NCI-H748 (cell line): ENCODE measurements around the gene SEMA7A.
A peak's percentile ranks its signal among the peaks of the same experiment; 100 is the strongest.
"Not testable (repeated sequence)": the region's sequence is repeated elsewhere in the genome, so short reads cannot be mapped to it uniquely, and the experiment has no call there.

ENCODE experiments used
- DNase-seq: peaks from one replicate; lab custom pipeline; 2025; ENCODE audit not compliant: unreplicated experiment; lab: John Stamatoyannopoulos, UW

Gene SEMA7A

GRCh38 chr15:74376226-74376625 is 57.5 kb downstream of the SEMA7A start:
- no peak for DNase-seq

- peak; percentile 78 for DNase-seq
Observed at GRCh38 chr15:74375303-74375693, 58.5 kb downstream of the SEMA7A start.

- no peak for DNase-seq
Observed at GRCh38 chr15:74374648-74375302, 59.0 kb downstream of the SEMA7A start.

GRCh38 chr15:74373731-74374647 is 59.8 kb downstream of the SEMA7A start:
- peak; percentile 91 for DNase-seq

- no peak for DNase-seq
Observed at GRCh38 chr15:74373056-74373650, 60.6 kb downstream of the SEMA7A start.

- DNase-seq = no peak
Observed at GRCh38 chr15:74370471-74370870, 63.3 kb downstream of the SEMA7A start.

- no peak for DNase-seq
Observed at GRCh38 chr15:74369756-74370155, 64.0 kb downstream of the SEMA7A start.

- no peak for DNase-seq
Observed at GRCh38 chr15:74369084-74369745, 64.5 kb downstream of the SEMA7A start.

- DNase-seq = no peak
Observed at GRCh38 chr15:74368121-74368520, 65.6 kb downstream of the SEMA7A start.

GRCh38 chr15:74367296-74367854 is 66.4 kb downstream of the SEMA7A start, which contains the start of gene CYP11A1:
TSS of gene CYP11A1 (minus strand) at chr15:74367646. CDS start at chr15:74367585, 61 bp downstream.
- DNase-seq = no peak

- no peak for DNase-seq
Observed at GRCh38 chr15:74365598-74366445, 67.9 kb downstream of the SEMA7A start.

GRCh38 chr15:74364936-74365597 is 68.7 kb downstream of the SEMA7A start:
- DNase-seq = no peak

- no peak for DNase-seq
Observed at GRCh38 chr15:74362482-74362881, 71.3 kb downstream of the SEMA7A start.

GRCh38 chr15:74360855-74361254 is 72.9 kb downstream of the SEMA7A start:
- DNase-seq = not testable (repeated sequence)

GRCh38 chr15:74359376-74359775 is 74.4 kb downstream of the SEMA7A start:
- DNase-seq = not testable (repeated sequence)
